ENCODE results near the gene ADCY7. TPM values are rescaled to one million over a fixed set of nuclear protein-coding genes. Genes with fewer than 3 reads are reported as not detected.

The ADCY7 gene
- polyA plus RNA-seq, 4 donors: 6.0 to 7.8 (median 6.7) TPM

DNA sequence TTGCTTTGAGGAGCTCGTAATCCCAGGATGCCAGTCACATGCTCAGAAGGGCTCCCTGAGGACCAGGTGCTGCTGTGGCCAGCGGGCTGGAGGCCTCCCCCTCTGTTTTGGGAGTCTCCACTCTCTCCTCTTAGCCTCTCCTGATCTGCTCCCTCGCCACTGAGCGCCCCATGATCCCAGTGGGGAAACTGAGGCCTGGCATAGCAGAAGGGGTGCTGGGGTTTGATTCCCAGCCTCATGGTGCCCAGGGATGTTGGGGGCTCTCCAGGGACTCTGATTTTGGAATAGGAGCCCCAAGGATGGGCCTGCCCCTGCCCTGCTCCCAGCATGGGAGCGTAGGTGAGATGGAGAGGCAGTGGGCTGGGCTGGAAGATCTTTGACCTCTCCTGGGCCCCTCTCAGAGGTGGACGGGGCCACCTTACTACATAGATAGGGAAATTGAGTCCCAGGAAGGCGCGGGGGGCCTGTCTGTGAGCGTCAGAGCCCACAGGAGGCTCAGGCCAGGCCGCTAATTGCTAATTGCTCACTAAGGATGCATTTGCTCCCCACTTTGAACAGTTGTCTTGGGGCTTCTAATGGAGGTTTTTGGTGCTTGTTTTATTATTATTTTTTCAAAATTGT is 525 bp upstream of the ADCY7 start:
- DNase-seq (ENCODE audit: low read depth in 4 of 4, low spot score in 3 of 4): no peak

DNA sequence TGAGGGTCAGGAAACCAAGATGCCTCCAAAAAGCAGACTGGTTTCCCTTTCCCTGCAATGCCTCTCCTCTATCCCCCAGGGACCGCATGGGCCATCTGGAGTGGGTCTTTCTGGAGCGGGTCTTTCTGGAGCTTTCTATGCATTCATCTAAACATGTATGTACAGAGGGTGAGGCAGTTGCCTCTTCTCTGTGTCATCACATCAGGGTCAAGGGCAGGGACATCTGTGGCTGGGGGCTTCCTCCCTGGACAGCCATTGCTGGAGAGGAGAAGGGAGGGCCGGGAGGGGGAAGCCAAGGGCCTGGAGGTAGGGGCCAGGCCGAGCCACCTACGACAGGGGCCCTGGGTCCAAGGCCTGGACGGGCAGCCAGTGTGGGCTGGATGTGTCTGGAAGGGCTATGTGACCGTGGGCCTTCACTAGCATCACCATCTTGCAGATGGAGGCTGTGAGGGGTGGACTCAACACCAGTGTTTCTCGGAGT is 840 bp downstream of the ADCY7 start:
- no peak for DNase-seq (ENCODE audit: low read depth in 4 of 4, low spot score in 3 of 4)

DNA sequence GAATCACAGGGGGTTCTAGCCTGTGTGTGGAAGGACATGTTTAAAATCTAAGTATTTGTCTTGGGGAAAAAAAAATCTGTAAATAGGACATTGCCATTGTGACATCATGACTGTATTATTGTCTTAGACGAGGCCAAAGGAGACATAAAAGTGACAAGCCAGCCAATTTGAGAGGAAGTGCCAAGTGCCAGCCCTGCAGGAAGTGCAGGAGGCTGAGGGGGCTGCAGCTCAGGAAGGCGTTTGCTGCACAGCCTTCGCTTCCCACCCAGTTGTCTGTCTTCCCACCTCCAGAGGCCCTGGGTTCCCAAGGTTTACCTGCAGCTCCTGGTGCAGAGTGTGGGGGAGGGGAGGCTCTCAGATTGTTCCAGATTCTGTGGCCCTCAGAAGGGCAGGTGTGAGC is 1.3 kb downstream of the ADCY7 start:
- DNase-seq (ENCODE audit: low read depth in 4 of 4, low spot score in 3 of 4): no peak

DNA sequence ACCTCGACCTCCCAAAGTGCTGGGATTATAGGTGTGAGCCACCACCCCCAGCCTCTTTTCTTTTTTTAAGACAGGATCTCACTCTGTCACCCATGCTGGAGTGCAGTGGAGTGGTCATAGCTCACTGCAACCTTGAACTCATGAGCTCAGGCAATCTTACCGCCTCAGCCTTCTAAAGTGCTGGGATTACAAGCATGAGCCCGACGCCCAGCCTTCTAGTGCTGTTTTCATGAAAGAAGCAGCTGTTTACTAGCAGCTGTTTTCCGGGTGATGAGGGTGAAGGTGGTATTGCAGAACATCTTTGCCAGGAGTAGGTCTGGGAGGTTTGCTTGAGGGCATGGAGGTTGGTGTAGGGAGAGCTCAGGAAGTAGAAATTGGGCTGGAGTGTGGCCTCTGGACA is 2.0 kb downstream of the ADCY7 start:
- no peak for DNase-seq (ENCODE audit: low read depth in 4 of 4, low spot score in 3 of 4)

DNA sequence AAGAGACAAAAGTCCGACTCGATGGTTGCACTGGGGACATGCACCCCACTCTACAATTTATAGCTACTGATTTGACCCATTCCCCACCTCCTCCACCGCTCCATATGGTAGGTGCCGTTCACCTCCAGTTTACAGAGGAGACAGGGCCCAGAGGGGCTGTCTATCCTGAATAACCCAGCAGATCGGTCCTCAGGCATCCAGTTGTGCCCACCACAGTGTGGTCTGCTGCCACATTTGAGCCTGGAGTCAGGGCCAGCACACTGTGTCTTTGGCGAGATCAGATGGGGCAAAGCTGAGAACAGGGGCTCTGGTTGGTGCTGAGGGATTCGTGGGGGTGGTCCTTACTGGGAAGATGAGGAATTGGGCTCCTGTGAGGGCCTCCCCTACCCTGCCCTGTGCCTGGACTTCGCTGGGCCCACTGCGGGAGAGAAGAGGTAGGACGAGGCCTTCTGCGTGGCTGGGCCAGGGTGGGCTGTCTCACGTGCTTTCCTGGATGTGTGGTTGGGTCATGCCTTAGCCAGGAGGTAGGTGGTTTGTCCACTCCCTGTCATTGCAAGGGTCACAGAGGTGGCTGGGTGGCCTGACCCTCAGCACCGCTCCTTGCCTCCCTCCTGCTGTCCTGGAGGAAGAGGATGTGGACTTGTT is 2.8 kb downstream of the ADCY7 start:
- no peak for DNase-seq (ENCODE audit: low read depth in 4 of 4, low spot score in 3 of 4)

DNA sequence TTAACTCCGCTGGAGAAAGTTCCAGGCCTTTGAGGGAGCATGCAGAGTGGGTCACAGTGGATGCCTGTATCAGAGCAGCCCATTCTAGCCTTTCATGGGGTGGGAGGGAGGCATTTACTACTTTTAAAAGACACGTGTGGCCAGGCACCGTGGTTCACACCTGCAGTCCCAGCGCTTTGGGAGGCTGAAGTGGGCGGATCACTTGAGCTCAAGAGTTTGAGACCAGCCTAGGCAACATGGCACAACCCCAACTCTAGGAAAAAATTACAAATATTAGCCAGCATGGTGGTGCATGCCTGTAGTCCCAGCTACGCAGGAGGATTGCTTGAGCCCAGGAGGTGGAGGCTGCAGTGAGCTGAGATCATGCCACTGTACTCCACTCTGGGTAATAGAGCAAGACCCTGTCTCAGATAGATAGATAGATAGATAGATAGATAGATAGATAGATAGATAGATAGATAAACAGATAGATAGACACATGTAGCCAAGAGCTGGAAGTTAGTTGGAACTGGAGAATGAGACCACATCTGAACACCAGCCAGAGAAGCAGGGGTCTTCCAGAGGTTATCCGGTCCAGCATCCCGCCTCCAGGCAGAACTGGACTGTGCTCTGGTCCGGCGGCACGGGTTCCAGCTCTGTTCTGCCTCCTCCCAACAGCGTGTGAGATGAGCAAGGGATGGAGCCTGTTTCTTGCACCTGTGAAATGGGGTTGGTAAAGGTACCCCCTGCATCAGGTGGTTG is 3.6 kb downstream of the ADCY7 start:
- DNase-seq (ENCODE audit: low read depth in 4 of 4, low spot score in 3 of 4): no peak

DNA sequence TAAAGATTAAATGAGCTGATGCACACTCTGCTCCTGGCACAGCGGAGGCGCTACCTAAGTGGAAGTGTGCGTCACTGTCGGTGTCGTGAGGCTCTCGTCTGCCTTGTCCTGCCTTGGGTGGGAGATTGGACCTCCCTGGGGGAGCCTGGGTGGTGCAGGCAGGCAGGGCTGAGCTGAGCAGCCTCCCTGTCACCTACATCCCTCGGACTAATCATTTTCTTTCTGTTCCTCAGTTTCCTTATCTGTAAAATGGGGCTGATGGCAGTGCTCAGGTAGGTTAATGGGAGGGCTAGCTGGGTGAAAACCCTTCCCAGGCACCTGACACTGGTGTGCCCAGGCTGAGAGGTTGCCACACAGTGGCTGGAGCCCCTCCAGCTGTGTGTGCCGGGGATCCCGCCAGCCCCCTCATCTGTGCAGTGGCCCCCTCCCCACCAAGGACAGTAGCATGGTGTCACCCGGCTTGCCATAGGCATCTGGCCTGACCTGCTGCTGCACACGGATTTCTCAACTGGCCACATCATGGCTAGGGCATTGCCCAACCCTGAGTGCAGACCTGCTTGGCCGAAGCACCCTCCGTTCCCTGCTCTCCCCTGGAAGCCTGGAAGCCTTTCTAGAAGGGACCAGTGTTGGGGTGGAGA is 4.3 kb downstream of the ADCY7 start:
- no peak for DNase-seq (ENCODE audit: low read depth in 4 of 4, low spot score in 3 of 4)

DNA sequence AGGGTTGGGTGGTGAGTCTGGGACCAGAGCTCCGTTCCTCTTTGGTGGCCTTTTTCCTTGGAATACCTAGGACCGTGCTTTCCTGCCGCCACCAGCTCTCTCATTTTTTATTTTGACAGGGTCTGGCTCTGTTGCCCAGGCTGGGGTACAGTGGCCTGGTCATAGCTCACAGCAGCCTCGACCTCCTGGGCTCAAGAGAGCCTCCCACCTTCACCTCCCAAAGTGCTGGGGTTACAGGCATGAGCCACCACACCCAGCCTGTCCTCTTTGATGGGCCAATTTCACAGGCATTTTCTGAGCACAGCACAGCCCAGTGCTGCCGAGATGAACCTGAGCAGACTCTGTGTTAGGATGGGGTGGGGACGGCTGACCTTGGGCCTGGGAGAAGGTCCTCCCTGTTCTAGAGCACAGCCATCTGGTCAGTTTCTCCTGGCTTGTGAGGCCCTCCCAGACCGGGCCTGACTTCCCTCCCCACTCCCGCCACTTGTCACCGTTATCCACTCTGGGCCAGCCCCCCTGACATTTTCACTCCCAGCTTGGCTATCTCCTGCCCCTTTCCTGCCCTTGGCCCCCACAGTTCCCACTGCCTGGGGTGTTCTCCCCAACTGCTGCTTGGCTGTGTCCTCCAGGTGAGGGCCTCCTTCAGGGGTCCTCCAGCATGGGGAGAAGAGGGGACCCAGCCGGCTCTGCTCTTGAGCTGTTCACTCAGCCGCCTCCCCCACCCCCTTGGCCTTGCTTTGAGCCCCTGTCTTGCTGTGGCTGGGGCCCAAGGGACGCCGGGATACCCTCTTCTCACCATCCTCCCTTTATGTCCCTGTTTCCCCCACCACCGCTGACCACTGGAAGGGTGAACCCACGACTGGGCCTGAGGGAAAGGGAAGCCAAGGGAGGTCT is 5.0 kb downstream of the ADCY7 start:
- no peak for DNase-seq (ENCODE audit: low read depth in 4 of 4, low spot score in 3 of 4)

DNA sequence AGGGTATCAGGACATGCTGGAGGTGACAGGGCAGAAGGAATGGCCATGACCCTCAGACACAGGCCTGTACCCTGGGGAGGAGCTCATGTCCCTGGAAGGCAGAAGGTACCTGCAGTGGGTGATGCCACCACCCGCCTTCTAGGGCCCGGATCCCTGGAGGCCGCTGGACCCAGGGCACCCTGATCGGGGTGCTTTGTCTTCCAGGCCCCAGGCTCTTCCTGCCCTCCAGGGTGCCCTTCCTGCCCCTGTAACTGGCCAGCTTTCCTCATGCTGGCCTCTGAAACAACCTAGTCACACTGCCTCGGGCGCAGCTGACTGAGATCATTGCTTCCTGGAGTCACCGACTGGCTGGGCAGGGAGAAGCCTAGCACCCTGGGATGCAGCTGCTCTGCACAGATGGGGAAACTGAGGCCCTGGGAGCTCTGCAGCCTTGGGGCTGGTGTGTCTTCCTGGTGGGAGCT is 5.8 kb downstream of the ADCY7 start:
- DNase-seq (ENCODE audit: low read depth in 4 of 4, low spot score in 3 of 4): no peak

DNA sequence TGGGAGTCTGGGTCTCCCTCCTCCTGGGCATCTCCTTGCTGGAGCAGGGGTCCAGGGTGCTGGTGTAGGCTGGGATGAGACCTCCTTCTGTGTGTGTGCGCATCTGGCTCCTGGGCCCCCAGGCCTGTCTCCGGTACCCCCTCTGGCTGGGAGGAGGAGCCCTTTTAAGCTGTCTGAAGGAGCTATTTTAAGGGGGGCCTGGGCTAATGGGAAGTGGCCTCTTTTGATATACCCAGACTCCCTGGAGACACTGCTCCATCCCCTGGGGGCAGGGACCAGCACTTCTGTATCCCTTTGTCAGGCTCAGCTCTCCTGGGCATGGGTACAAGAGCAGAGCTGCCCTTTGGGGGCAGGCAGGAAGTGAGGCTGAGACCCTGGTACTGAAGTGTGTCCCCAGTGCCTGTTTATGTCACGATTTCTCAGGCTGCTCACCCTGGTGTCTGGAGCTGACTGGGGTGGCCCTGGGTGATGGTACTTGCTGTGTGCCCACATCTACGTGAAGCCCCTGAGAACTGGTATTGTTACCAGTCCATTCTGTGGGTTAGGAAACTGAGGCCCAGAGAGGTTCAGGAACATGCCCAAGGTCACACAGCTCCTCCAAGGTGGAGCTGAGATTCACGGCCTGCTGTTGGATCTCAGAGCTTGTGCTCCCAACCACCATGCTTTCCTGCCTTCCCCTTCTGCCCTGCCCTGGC is 6.5 kb downstream of the ADCY7 start:
- DNase-seq (ENCODE audit: low read depth in 4 of 4, low spot score in 3 of 4): no peak

DNA sequence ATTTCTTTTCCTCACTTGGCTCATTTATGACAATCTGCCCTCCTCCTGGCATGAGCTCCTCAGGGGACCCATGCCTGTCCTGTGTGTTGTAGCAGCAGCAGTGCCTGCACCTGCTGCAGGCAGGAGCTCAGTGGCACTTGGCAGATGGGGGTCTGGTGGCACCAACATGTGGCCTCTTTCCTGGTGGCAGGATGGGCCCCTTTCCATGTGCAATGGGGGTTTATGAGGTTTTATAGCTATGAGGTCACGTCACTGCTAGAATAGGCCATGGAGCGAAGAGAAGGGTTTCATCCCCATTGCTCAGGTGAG is 7.0 kb downstream of the ADCY7 start:
- no peak for DNase-seq (ENCODE audit: low read depth in 4 of 4, low spot score in 3 of 4)

DNA sequence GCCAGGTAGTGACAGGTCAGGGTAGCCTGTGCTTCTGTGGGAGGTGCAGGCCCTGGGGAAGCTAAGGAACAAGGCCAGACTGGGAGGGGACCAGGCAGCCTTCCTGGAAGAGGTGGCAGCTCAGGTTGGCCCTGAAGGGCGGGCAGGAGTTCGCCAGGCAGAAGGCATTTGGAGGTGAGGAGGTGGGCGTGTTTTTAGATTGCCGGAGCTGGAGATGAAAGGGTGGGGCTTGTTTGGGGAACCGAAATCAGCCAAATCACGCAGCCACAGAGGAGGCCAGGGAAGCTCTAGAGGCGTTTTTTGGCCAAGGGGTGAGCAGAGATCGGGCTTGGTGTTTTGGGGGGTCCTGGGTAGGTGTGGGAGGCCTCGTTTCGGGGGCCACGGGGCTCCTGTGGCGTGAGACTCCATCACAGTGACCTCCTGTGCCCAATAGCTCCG is 7.6 kb downstream of the ADCY7 start:
- DNase-seq (ENCODE audit: low read depth in 4 of 4, low spot score in 3 of 4): no peak

DNA sequence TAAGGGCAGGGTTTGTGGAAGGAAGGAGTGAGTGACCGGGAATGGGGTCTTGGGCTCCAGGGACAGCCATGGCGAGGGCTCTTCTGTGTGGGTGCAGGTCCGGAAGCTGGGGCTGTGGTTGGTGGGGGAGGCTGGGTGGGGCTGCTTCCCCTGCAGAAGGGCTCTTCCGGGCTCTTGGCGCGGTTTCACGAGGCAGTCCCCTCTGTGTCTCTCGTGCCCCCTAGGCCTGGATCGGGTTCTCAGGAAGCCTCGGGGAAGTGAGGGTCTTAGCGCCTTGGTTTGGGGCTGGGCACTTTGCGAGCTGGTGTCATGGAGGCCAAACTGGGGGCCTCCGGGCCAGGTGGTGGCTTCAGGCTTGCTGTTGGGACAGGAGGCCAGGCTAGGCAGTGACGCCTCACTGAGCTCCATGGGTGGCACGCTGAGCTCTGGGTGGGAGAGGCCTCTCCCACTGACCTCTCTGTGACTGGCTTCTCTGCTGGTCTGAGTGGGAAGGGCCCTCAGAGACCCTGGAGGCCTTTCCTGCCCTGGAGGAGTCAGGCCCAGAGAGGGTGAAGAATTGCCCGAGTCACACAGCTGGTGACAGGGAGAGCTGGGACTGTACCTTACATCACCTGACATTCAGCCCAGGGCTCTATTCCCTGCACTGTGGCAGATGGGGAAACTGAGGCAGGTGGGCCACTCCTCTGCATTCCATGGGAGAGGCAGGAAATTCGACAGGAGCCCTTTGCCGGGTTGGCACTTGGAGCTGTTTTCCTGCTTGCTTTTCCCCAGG is 8.2 kb downstream of the ADCY7 start:
- DNase-seq (ENCODE audit: low read depth in 4 of 4, low spot score in 3 of 4): no peak

DNA sequence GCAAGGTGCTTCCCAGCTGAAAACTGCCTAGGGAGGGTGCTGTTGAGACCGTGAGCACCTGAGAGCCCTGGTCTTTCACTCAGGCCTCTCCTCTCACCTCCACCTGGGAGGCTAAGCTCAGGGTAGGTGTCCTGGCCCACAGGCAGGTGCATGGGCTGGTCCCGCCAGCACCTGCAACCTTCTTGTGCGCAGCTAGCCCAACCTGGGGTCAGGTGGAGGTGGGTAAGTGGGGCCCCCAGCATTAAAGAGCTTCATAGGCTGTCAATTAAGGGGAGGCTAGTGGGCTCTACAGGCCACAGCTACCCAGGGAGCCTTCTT is 8.7 kb downstream of the ADCY7 start:
- no peak for DNase-seq (ENCODE audit: low read depth in 4 of 4, low spot score in 3 of 4)

DNA sequence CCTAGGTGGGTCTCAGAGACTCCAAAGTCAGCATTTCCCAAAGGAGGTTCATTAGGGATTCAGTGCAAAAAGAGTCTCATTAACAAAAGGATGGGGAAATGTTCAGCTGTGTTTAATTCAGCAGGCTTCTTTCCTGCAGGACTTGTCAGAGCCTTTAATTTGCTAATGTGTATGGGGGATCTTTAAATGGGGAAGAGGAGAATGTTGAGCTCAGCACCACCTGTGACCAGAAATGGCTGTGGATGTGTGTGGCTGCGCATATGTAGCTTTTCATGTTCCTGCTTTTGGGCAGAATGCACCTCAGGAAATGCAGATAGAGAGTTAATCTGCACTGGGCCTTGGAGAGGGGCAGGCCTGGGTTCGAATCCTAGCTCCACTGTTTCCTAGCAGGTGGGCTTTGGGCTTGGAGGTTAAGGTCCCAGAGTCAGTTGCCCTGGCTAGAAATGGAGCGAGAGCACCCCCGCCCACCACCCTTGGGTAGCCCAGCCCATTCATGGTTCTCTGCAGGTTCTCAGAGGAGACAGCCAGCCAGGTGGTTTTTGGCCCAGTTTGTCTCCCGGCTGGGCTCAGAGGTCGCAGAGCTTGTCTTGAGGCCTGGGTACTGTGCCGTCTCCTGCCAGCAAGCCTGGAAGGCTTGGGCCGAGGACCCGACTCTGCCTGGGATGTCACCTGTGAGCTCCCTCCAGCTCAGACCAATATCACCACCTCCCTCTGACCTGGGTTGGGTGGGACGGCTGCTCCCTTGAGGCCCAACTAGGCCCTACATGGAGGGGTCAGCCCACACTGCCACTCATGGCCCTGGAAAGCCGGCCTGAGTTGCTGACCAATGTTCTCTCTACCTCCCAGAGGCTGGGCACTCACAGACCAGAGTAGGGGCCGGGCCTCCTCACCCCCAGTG is 9.3 kb downstream of the ADCY7 start:
- no peak for DNase-seq (ENCODE audit: low read depth in 4 of 4, low spot score in 3 of 4)

DNA sequence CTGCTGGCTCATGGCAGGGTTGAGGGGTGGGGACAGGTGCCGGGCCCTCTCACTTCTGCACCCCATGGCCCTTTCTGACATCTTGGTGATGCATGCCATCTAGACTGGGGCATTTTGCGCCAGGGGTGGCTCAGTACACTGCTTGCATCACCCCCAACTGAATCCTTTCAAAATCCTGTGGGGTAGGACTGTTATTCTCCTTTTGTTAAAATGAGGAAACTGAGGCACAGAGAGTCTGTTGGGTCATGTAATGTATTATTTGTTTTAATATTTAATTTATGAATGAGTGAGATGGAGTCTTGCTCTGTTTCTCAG is 9.9 kb downstream of the ADCY7 start:
- DNase-seq (ENCODE audit: low read depth in 4 of 4, low spot score in 3 of 4): no peak

DNA sequence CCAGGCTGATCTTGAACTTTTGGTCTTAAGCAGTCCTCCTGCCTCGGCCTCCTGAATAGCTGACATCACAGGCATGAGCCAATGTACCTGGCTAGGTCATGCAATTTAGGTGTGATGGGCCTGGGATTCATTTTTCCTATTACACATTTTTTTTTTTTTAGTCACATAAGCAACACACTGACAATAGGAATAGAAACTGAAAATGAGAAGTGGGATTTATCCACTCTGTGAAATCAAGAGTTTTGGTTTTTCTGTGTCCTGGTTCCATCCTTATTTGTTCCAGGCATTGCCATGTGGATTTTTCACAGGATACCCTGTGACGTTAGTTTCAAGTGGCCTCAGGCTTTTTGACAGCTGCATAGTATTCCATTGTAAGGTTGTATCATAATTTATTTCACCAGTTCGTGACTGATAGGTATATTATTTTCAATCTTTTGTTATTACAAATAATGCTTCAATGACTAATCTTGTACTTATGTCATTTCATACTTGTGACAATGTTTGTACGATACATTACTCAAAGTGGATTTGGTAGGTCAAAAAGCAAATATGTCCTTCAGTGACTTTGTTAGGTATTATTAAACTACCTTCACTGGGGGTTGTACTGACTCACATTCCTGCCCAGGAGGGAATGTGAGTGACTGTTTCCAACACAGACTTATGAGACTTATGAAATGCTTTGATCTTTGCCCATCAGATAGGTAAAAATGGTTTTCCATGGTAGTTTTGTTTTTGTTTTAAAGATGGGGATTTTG is 10.6 kb downstream of the ADCY7 start:
- no peak for DNase-seq (ENCODE audit: low read depth in 4 of 4, low spot score in 3 of 4)

DNA sequence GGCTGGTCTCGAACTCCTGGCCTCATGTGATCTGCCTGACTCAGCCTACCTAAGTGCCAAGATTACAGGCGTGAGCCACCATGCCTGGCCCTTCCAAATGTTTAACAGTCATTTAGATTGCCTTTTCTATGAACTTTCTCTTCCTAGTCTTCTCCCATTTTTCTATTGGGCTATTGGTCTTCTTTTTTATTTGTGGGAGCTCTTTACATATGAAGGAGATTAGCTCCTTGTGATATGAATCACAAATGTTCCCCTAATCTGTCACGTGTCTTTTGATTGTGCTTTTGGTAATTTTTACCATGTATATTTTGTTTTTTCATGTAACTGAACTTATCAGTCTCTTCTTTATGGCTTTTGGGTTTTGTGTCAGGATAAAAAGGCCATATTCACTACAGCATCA is 11.9 kb downstream of the ADCY7 start:
- DNase-seq (ENCODE audit: low read depth in 4 of 4, low spot score in 3 of 4): no peak
